ENCODE measurements around the gene SPARC.

SPARC gene

GRCh38 chr5:151659001-151659754 is 27.5 kb downstream of the SPARC start:
- DNase-seq (ENCODE audit: low read depth), result peak; percentile 75

GRCh38 chr5:151657114-151657513 is 29.6 kb downstream of the SPARC start:
- DNase-seq (ENCODE audit: low read depth), result no peak

- DNase-seq (ENCODE audit: low read depth), result no peak
Observed at GRCh38 chr5:151656311-151656710, 30.4 kb downstream of the SPARC start.

- DNase-seq (ENCODE audit: low read depth), result peak; percentile 68
Observed at GRCh38 chr5:151651997-151652645, 34.6 kb downstream of the SPARC start.

GRCh38 chr5:151648988-151649387 is 37.7 kb downstream of the SPARC start:
- DNase-seq (ENCODE audit: low read depth), result no peak

- DNase-seq (ENCODE audit: low read depth), result no peak
Observed at GRCh38 chr5:151648089-151648488, 38.6 kb downstream of the SPARC start.

GRCh38 chr5:151647320-151647861 is 39.3 kb downstream of the SPARC start:
- DNase-seq (ENCODE audit: low read depth), result no peak

GRCh38 chr5:151646334-151646733 is 40.4 kb downstream of the SPARC start:
- DNase-seq (ENCODE audit: low read depth), result no peak

- no peak for DNase-seq (ENCODE audit: low read depth)
Observed at GRCh38 chr5:151643388-151643787, 43.3 kb downstream of the SPARC start.

- DNase-seq (ENCODE audit: low read depth), result no peak
Observed at GRCh38 chr5:151642472-151643140, 44.1 kb downstream of the SPARC start.

GRCh38 chr5:151638619-151639018 is 48.1 kb downstream of the SPARC start:
- no peak for DNase-seq (ENCODE audit: low read depth)

- DNase-seq (ENCODE audit: low read depth), result no peak
Observed at GRCh38 chr5:151637676-151638075, 49.0 kb downstream of the SPARC start.

- no peak for DNase-seq (ENCODE audit: low read depth)
Observed at GRCh38 chr5:151633892-151634291, 52.8 kb downstream of the SPARC start.

- DNase-seq (ENCODE audit: low read depth), result no peak
Observed at GRCh38 chr5:151632941-151633340, 53.8 kb downstream of the SPARC start.

GRCh38 chr5:151632524-151632923 is 54.2 kb downstream of the SPARC start:
- no peak for DNase-seq (ENCODE audit: low read depth)

GRCh38 chr5:151631941-151632340 is 54.8 kb downstream of the SPARC start:
- no peak for DNase-seq (ENCODE audit: low read depth)

- DNase-seq (ENCODE audit: low read depth), result no peak
Observed at GRCh38 chr5:151630088-151630487, 56.6 kb downstream of the SPARC start.

- peak; percentile 76 for DNase-seq (ENCODE audit: low read depth)
Observed at GRCh38 chr5:151628112-151628823, 58.4 kb downstream of the SPARC start.

GRCh38 chr5:151627650-151628049 is 59.1 kb downstream of the SPARC start:
- DNase-seq (ENCODE audit: low read depth), result no peak

- DNase-seq (ENCODE audit: low read depth), result no peak
Observed at GRCh38 chr5:151625285-151625684, 61.4 kb downstream of the SPARC start.

GRCh38 chr5:151624476-151624875 is 62.2 kb downstream of the SPARC start:
- peak; percentile 31 for DNase-seq (ENCODE audit: low read depth)
